Measurements from ENCODE around the gene EDN2.

EDN2 gene

DNA sequence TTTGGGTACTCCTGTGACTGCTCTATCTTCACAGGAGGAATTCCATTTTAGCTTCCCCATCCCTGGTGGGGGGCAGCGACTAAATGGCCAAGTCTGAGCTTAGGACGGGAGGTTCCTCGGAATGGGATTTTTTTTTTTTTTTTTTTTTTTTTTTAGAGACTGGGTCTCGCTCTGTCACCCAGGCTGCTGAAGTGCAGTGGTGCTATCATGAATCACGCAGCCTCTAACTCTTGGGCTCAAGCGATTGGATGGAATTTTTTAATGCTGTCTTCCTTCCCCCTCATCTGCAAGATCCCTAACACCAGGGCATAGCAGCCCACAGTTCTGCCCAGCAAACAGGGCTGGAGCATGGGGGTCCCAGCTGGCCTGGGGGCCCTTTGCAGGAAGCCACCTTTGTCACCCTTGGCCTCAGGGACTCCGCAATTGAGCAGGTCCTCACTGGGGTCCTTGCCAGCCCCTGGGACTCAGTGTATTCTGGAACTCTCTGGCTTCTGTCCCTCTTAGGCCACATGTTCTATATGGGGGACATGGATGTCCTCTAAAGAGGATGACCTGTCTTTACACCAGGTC lies 13.1 kb upstream of the EDN2 start:
- no peak for DNase-seq

DNA sequence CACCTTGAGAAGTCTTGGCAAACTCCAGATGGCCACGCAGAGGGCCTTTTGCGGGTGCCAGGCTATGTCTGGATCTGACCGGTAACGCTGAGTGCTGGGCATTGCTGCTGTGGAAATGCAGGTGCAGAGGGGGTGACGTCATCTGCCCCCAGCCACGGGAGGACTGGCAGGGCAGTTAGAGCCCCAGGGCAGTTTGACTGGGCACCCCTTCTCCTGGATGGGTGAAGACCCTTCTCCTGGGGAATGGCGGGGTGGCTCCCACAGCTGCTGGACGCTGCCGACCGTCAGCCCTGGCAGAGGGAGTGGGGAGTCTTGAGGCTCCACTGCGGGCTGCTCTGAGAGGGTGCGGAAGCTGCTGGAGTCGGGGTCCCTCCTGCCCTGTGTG lies 12.6 kb upstream of the EDN2 start:
- DNase-seq: no peak

DNA sequence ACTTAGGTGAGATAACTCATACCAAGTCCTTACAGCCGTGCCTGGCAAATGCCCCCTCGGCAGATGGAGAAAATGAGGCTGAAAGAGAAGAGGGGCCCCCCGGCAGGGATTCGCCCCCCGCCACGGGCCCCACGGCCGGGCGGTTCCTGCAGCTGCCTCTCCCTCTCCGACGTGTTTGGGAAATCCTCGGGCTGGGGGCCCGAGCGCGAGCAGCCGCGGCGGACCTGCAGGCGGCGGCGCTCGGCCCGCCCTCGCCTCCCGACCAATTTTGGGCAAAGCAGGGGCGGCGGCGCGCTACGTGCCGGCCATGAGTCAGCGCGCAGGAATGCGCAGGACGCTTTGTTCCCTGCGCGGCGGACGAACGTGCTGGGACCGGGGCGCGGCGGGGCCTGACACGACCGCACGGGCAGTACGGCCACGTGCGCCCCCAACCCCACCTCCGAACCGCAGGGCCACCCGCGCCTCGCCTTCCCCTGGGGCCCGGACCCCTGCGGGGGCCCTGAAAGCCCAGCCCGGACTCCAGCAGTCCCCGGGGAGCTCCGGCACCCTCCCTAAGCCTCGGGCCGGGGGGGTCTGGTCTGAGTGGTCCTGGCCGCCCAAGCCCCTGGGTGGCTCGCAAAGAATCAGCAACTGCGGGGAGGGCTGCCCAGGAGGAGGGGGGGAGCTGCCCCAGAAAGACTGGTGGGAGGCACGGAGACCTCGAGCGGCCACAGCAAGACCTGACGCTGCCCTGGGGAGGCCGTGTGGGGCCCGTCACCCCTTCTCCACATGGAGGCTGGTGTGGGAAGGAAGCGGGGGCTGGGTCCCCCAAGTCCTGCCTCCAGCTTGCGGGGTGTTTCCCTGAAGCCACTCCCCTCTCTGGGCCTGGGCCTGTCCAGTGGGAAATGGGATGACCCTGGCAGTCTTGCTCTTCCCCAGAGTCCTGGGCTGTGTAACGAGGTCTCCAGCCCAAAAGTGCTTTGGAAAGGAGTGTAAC lies 11.9 kb upstream of the EDN2 start:
- DNase-seq: no peak

DNA sequence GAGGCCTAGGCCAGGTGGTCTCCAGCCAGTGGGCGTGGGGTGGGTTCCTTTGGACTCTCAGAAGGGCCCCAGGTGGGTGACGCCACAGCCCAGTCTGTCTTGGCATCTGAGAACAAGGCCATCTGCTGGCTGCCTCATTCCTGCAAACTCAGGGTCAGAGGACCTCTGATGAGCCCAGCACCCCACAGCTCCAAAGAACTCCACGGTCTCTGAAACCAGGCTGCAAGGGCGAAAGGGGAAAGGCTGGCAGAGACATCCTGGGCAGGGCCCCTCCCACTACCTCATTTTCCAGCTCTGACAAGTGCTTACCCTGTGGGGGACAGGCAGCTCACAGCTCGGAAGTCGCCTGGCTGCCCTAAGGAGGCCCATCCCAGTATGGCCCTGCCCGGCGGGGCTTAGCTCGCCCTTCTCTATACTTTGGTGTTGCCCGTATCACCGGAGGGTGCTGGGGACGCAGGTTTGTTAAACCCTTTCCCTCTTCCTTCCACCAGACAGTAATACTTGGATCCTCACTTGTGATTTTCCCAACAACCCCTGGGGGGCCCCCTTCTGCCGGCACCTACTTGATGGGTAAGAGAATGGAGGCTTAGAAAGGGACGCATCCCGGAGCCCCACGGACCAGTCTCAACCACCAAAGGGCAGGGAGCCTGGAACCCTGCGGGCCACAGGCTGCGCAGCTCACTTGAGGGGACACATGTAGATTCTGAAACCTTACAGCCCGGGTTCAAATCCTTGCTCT lies 10.9 kb upstream of the EDN2 start:
- no peak for DNase-seq

DNA sequence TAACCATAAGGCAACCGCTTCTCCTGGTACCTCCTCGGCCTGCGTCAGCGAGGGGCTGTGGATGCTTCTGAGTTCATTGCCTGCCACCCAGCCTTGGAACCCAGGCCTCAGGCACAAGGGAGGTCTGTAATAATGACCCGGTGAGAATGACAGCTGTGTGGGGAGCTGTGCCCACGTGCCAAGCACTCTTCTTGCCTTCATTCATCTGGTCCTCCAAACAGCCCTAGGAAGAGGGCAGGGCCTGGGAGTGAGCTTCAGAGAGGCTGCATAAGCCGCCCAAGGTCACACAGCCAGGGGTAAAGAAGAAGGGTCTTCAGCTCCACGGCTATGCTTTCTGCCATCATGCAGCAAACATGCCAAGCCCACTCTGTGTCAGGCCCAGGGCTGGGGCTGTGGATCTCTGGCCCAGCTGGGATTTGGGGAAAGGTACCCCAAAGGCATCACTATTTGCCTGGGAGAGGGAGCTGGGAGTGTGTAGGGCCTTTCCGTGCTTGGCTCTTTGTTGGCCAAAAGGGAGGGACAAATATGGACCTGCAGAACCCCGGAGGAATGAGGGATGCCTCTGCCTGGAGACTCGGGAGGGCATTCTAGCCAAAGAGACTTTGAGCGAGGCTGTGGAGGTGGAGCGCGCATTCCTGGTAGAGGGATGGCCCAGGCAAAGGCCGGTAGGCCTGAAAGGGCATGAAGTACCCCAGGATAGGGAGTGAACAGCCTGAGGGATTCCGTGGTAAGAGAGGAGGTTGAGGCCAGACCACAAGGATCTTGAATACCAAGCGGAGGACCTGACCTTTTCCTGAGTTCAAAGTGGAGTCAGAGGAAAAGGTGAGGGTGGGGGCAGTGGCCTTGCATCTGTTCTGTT lies 10.1 kb upstream of the EDN2 start:
- no peak for DNase-seq

GRCh38 chr1:41493626-41494350 lies 9.3 kb upstream of the EDN2 start:
- no peak for DNase-seq

- no peak for DNase-seq
These were observed 8.6 kb upstream of the EDN2 start for GRCh38 chr1:41493117-41493536.

GRCh38 chr1:41492341-41492848 lies 7.9 kb upstream of the EDN2 start:
- no peak for DNase-seq

DNA sequence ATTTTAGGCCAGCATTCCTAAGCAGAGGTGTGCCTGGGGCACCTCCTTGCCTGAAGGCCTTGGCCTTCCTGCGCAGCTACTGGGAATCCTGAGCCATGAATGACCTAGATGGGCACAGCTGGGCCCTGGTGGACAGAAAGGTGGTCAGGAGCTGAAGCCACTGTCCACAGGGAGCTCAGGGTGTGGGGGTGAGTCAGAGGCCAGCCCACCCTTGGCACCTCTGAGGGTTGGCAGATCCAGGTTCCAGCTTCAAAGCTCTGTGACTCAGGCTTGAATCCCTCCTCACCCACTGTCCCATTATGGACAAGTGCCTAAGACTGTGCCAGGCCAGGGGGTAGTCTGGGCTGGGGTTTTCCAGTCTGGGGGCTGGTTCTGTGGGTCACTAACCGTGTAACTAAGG lies 6.4 kb upstream of the EDN2 start:
- DNase-seq: no peak

- DNase-seq: no peak
These were observed 5.1 kb upstream of the EDN2 start for GRCh38 chr1:41489561-41489960.

- no peak for DNase-seq
These were observed 3.8 kb upstream of the EDN2 start for GRCh38 chr1:41488040-41488951.

GRCh38 chr1:41487126-41488039 lies 2.9 kb upstream of the EDN2 start:
- DNase-seq: no peak

DNA sequence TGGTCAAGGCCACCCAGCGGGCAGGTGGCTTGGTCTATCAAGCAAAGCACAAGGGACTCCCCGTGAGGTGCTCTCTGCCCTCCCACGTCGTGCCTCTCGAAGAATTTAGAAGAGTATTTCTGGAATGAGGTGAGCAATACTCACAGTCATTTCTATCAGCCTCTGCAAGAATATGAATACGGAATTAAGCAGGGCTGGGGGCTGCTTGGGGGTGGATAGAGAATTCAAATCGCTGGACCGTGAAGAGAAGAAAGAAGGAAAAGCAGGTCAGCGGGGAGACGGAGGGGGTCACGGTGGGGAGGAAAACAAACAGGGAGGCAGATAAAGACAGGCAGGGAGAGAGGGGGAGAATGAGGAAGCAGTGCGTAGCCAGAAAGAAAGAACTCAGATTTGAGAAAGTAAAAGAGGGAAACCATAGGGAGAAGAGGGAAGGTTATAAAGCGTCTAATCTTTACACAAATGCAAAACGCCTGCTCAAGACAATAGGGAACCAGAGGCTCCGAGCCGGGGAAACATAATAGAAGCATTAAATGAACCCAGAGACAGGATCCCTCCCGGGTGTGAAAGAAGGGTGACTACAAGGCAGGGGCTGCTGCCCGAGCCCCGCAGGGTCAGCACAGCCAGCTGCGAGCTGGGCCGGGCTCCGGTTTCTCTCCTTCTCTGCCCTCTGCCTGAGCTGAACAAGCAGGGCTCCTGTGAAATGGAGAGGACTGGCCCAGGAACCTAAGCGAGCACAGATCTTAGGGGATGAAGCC lies 2.1 kb upstream of the EDN2 start:
- no peak for DNase-seq

- no peak for DNase-seq
These were observed 1.5 kb upstream of the EDN2 start for GRCh38 chr1:41486053-41486370.

GRCh38 chr1:41485605-41486004 lies 1.1 kb upstream of the EDN2 start:
- DNase-seq: no peak

DNA sequence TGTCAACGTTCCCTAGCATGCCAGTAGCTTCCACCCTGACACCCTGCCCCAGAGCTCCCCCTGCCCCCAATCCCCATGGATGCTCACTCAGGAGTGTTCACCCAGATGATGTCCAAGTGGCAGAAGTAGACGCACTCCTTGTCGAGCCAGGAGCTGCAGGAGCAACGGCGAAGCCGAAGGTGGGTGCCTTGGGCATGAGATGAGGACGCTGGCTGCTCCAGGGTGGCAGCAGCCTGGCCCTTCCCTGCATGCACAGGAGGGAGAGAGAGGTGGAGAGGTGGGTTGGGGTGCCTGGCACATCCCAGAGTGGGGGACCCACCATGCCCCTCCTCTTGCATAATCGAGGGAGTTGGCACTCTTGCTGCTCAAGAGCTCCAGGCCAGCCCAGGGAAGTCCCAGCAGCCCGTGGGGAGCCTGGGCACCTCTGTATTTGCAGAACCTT lies 502 bp downstream of the EDN2 start:
- no peak for DNase-seq

GRCh38 chr1:41483001-41483850 lies 1.3 kb downstream of the EDN2 start:
- DNase-seq: no peak

Measured in NCI-H1436 treated with DMSO at 0.1 percent for 48 hours (cell line).